HG03354 (cell line): Measurements from ENCODE around the gene BCR.
A peak's percentile ranks its signal among the peaks of the same experiment; 100 is the strongest.

Experiments used
- ATAC-seq: cut with Tn5 transposase; IDR thresholded peaks from one replicate; pipeline ENCODE4 v1.9.1; 2021; ENCODE audit warnings: mild to moderate bottlenecking; ENCODE audit not compliant: unreplicated experiment, poor library complexity, severe bottlenecking

The BCR gene

DNA sequence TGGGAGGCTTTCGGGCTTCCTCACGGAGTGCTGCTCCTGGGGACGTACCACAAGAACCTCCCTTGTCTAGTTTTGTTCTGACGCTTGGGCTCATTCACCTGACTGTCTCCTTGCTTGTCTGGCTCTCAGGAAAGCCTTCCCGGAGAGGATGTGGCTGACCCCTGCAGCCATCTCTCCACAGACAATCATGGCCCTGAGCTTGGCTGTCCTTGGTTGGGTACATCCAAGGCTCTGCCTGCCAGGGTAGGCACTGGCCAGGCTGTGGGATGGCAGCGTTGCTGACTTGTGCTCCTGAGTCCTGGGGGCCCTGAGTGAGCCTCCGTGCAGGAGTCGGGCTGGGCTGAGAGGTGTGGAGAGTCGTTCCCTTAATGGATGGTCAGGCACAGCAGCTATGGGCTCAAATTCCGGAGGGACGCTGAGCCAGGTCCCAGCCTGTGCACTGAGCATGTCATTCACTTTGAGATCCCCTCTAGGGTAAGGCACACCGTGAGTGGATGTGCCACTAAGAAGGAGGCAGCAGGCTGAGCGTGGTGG is 32.8 kb downstream of the BCR start:
- ATAC-seq, result no peak

DNA sequence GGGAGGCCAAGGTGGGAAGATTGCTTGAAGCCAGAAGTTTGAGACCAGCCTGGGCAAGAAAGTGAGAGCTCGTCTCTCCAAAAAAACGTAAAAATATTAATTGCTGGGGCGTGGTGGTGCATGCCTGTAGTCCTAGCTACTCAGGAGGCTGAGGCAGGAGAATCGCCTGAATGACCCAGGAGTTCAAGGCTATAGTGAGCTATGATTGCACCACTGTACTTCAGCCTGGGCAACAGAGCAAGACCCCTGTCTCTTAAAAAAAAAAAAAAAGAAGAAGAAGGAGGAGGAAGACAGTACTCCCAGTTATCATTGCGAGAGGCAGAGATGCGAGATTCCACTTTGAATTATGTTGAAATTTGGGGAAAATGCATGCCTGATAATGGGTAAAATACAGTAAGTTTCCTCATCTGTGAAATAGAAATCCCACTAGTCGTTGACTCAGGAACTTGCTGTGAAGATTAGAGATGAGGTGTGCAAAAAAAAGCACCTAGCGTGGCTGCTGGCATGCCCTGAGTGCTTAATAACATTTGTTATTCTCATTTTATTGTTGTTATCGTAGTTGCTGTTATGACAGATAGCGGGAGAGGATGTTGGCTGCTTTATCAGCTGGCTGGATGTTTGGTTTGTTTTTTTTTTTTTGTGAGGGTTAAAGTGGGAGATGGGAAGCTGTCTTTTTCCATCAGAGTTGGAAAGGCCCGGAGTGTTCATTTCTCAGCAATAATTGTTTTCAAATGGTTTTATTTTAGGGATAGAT is 33.4 kb downstream of the BCR start:
- ATAC-seq, result no peak

DNA sequence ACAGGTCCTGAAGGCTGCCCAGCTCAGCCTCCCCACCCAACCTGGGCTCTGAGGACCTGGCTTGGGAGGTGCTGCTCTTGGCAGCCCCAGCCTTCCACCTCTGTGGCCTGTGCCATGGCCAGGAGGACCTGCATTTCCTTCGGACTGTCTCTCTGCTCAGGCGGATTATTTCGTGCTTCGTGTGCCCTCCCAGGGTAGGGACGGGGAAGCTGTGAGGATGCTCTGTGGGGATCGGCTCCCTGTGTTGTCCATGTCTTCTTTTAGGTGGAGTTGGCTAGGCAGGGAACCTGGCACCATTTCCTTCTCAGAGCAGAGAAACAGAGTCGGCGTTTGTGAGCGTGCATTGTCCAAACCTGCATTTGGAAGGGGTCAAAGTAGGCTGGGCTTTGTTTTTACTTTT is 34.1 kb downstream of the BCR start:
- no peak for ATAC-seq

DNA sequence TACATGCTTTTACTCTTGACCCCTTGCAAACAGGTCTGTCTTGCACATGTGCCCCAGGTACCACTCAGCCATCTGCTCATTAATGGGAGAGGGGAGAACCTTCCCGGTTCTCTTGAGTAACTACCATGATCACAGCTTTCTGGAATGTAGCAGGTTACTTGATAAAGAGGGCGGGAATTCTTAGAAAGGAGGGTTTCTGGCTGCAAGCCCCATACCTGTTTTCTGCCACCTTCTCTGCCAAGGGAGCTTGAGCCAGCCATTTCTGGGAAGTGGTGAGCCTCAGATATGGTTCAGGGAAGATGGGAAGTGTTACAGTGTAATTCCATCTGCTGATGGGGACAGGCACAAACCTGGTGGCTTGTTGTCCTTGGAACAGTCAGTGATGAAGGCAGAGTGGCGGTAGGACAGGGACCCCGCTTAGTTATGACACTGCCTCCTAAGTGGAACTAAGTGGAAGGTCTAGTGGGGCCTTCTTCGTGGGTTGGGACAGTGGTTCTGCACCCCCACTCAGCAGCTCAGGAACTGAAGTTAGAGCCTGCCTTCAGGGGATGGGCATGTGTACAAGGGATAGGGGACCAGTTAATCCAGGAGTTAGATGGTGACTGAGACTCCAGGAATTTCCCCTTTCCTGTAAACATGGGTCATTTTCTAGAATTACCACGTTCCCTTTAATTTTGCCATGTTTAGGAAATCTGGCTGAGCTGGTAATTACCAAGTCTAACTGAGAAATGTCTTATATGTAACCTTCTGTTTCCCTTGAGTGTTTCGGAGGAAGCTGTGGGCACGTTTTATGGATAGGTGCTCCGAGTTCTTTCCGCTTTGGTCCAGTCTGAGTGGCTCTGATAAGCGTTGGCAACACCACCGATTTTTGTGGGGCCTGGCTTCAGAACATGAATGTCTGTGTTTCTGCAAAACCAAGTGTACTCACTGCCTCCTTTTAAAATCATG is 35.3 kb downstream of the BCR start:
- ATAC-seq, result no peak

DNA sequence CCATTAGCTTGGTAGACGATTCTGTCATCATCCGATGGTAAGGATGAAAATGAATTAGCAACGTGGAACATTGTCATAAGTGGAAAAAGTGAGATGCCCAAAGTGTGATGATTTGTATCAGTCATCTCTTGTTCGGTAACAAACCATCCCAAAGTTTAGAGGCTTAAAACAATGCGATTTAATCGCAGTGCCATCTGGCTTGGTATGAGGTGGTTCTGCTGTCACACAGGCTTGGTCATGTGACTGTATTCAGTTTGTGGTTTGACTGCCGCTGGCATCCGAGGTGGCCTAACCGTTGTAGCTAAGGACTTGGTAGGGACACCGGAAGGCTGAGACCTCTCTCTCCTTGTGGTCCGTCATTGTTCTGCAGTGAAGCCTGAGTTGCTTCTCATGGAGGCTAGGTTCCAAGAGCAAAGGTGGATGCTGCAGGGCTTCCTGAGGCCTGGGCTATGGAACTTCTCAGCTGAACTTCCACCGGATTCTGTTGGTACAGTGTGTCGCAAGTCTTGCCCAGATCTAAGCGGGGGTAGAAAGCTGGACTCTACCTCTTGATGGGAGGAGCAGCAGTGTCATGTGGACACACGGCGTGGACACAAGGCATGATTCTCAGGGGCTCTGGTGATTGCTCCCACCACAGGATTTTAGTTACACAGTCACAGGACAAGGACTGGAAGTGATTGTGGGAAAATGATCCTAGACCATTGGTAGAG is 36.3 kb downstream of the BCR start:
- no peak for ATAC-seq

DNA sequence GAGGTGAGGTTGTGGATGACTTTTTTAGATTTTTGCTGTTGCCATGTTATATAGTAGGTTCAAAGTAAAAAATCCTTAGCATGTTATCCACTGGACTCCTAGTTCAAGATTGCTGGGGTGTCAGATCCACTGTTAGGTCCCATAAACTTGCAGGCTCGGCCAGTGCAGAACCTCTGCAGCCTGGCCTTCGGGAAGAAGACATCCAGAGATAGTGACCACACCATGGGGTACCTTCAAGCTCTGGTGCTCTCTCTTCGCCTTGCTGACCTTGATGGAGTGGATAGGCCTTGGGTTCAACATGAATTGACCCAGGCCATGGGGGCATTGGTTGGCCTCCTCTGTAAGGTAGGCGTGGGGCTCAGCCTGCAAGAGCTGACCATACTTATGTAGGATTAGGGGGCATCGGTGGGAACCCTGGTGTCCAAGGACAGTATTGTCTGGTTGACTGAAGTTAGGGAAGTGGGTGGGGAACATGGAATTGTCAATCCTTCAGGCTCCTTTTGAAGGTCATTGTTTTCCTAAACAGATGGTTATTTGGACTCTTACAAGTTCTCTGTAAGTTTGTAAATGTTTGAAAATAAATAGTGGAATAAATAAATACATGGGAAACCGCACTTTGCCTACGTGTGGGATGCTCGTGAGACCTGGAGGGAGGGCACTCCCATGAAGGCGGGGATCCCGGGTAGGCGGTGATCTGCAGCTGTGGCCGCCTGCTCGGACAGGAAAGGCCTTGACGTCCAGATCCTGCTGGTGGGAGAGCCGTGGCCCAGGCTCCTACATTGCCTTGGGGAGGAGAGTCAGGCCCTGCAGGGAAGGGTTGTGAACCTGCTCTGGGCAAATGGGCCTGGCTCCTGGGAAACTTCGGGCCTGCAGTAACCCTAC is 37.1 kb downstream of the BCR start:
- ATAC-seq, result no peak

DNA sequence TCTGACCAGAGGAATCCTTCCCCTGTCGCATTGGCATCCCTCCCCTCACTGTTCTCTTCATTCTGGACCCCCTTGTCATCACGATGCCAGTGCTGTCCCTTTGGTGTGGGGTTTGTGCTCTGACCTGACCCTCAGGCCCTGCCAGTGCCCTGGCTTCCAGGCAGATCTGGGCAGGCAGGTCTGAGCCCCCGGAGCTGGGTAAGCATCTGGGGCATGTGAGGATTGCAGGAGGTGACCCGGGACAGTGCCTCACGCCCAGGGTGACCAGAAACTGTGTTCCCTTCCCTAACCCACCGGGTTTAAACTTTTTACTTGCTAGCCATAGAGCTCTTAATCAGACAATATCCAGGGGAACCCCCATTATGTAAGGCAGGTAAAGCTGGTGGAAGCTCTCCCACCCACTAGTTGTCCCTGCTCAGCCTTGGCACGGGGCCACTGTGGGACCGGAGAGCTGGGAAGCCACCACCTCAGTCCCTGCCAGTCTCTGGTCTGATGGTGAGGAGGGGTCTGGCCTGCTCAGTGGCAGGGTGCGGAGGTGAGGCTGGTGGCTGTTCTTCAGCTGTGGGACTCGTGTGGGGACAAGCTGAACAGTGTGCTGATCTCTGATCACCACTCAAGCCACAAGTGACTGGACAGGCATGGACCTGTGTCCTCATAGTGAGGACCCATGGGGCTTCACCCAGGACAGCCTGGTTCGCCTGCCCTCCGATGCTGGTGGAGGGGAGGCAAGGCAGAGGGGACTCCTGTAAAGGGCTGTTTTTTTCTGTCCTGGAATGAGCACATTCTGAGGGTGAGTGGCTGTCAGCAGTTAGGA is 38.0 kb downstream of the BCR start:
- no peak for ATAC-seq

DNA sequence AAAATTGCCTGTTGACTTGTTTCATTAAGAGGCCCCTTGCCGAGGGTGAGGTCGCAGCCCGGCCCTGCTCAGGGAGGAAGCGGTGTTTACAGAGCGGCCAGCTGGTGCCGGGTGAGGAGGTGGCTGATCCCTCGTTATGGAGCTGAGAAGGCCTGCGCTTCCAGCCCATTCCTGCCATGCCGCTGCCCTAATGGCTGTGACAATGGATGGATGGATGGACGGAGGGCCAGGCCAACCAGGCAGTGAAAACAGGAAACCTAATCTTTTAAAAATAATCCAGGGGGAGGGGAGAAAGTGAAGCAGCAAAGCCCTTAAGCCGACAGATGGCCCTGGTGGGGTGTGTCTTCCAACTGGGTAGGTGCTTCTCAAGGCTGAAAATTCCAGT is 38.5 kb downstream of the BCR start:
- ATAC-seq, result no peak

DNA sequence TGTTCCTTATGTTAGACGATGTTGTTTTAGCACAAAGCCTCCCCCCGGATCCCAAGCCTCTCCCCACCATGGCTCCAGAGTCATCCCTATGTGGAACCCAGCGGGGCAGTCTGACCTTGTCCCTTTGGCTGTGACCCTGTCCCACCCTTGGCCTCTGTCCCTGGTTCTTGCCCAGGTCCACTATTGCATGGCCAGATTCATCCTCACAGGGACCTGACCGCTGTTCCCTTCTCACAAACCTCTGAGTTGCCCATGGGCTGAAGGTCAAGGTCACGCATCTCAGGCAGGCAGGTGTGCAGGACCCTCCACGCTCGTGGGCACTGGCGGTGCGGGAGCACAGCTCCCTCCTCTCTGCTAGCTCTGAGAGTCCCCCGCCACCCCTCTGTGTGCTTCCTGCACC is 39.0 kb downstream of the BCR start:
- ATAC-seq, result no peak

DNA sequence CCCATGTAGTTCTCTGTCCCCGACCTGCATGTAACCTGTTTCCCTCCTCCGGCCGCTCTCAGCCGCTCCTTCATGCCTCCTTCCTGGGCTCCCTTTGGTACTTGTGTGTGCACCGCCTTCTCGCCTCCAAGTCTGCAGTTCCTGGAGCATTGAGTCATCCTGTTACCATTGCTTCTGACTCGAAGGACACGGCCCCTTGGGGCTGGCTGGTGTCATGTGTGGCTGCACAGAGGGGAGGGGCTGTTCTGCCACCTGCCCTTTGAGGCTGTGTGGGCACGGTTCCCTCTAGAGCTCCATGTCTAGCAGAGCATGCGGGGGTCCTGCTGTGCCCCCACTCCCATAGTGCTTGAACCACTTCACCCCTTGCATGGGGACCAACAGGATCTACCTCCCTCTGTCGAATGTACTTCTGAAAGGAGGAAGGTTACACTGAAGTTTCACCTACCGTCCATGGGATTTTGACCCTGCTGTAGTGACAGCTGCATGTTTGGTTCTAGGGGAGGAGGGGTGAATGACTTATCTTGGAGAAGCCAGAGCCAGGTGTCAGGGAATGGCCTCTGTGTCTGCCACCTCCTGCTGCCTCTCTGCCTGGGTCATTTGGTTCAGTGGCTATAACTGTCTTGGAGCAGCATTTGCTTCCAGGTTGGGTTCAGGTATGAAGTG is 39.6 kb downstream of the BCR start:
- peak; percentile 62 for ATAC-seq

DNA sequence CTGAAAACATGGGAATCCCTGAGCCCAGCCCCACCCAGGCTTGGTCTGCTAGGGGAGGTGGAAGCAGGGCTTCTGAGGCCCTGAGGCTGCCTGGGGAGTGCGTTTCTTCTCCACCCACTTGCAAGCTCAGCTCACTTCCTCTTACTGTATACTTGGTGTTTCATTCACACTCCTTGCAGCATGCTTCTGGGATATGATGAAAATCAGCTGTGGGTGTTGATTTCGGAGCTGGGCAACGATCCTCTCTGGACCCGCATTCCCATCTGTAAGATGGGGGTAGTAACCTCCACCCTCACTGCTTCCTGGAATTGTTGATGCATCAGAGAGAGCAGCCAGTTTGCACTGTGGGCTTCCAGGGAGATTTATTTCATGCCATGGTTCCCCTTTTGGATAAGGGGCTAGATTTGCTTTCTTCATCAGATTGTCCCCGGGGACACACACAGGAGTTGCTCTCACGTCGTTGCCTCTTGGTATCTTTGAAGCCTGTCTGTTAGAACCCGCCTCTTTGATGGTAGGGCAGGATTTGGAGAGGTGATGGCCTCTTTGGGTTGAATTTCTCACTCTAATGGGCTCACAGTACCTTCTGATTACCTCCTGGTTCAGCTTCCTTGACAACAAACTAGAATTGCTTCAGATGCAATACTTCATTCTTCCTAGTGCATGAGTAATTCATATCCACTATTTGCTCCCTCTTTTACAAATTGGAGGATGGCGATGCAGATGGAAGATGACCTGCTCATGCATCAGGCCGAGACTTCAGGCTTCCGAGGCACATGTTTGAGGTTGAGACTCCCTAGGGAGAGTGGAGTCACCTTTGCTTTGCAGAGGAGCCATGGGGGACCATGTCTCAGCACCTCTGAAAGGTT is 40.4 kb downstream of the BCR start:
- ATAC-seq, result peak; percentile 34

DNA sequence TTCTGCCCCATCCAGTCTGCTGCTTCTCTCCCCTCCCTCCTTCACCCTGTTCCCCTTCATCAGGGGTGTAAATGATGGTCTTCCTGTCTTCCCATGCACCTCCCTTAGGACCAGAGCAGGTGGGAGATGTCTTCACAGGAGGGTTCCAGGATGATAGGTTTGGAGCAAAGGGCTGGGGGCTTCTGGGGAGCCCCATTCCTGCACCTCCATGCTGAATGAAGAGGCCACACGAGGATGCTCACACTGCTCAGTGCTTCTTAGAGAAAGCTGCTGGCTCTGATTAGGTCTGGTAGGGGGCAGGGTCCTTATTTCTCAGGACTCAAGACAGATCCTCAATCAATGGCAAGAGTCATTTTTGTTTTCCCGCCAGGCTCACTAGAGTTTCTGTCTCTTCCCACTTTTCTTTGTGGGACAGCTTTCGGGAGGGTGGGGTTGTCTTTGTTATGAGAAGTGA is 41.1 kb downstream of the BCR start:
- no peak for ATAC-seq

DNA sequence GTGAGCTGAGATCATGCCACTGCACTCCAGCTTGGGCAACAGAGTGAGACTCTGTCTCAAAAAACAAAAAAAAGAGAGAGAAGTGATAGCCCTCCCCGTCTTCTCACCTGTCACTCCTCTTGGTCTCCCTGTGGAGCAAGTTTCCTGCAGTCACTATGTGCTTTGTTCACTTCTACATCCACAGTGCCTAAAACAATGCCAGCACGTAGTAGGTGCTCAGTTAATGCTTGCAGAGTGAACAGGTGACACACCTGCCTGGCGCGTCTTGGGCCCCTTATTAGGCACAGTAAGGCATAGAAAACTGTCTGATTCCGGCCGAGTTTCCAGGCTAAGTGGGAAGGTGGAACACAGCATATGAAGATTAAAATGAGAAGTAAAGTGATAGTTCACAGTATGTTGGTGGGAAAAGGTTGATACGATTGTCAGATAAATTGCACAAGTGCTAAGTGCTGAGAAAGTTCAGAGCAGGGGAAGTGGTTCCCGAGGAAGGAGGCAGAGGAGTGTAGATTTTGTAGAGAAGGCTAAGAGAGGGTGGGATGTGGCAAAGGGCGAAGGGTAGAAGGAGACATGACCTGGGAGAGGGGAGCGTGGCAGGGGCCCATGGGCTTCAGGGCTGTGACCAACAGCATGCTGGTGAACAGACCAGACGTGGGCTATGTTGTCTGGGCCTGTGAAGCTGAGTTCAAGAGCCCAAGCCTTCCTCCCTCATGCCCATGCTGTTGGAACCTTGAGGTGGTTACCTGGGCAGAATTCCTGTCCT is 41.9 kb downstream of the BCR start:
- ATAC-seq, result no peak

DNA sequence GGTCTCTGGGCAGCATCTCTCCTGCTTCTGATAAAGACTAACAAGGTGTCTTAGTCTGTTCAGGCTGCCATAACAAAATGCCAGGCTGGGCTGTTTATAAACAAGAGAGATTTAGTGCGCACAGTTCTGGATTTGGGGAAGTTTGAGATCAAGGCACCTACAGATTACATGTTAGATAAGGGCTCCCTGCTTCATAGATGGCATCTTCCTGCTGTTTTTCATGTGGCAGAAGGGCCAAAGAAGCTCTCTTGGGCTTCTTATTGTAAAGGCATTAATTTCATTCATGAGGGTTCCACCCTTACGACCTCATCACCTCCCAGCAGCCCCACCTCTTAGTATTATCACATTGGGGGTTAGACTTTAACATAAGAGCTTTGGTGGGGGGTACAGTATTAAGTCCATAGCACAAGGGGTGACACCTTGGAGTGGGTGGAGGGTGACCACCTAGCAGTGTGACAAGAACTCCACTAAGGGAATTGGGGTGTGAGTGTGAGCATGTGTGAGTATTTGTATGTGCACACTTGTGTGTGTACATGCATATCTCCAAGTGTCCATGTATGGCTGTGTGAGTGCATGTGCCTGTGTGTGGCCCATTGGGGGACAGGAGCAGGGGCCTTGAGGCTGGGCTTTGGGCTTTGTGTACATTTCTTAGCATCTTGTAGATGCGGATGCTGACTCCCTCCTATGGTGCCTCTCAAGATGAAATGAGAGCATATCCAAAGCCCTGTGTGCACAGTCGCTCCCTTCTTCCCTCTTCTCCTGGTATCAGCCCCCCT is 42.7 kb downstream of the BCR start:
- ATAC-seq, result no peak

DNA sequence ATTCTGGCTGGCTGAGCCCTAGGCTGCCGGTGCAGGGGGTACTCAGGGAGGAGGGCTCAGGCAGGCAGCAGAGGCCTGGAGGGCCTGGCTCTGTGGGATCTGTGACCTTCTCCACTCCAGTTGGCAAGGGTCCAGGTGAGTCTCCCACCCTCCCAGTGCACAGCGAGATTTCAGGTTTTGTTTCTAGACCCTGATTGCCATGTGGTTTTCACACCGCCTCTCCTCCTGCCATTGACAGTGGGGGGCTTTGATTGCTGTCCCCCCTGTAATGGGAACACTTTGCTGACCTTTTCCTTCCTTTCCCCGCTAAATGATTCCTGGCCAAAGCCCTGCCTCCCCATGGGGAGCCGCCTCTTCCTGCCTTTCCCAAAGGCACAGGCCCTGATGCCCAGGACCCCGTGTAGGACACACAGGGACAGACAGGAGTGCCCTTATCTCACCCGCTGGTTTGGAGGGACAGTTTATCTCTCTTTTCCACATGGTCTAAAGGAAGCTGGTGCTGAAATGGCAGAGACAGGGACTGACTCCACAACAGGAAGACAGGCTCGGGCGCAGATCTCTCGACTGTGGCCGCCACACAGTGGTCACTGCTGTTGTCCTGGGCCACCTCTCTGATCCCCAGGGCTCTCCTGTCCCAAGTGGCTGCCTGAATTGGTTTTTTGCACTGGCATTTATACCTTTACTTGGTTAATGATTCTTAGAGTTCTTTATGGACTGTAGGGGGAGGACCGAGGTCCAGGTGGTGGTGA is 43.4 kb downstream of the BCR start:
- ATAC-seq, result no peak
